ENCODE results near the gene GRAMD1B.

Gene GRAMD1B

DNA sequence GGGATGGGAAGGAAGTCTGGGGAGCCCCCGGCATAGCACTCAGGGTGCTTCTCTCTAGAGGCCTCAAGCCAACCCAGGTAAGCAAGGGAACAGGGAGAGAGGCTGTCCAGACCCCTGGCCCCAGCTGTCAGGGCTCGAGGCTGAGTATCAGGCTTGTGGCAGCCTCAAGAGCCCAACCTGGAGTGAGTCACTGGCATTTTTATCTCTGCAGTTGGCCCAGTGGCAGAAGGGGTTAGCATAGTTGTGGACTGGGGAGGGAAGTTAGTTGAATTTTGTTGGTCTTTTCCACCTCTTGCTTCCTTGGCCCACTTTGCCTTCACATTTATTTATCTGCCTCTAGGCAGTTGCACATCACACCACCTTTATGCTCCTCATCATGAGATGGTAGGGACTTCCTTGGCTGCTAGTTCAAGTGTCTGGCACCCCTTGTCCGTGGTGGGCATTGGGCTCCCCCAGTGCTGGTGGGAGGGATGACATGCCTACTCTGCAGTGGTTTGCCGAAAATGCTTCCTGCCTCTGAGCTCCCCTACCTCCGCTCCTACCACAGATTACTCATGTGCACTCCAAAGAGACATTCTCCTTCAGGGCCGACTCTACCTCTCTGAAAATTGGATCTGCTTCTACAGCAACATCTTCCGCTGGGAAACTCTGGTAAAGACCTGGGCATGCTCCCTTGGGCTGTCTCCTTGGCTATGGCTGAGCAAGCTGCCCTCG, 164.3 kb downstream of the GRAMD1B start:
- no peak for DNase-seq

DNA sequence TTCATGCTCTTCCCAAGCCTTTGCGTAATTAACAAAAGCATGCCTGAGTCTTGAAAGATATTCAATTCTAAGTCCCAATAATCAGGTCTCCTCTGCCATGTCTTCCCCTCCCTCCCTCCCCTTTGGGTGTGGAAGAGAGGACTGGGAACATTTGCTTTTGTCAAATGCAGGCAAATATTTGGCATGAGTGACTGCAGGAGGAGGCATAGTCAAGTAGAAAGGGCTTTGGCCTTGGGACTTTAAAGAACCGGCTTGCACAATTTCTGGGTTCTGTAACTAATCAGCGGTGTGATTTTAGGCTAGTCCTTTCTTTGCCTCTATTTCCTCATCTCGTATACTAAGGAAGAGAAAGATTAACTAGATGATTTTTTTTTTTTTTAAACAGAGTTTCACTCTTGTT, 164.9 kb downstream of the GRAMD1B start:
- no peak for DNase-seq

DNA sequence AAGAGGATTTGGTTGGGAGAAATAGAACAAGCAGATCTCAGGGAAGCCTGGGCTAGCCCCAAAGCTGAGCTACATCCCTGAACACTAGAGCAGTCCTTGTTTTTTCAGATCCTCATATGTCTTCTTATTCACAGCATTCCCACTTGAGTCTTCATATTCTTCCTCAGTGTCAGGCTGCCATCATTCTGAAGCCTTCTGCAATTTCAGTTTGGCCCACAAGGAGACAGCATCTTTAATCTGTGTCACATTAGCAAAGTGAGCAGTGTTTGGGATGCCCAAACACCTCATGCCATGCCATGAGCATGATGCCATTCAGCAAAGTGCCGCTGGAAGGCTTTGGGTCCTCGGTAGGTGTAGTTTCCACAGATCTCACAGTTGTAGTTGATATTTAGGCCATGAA, 167.8 kb downstream of the GRAMD1B start:
- DNase-seq, result no peak

DNA sequence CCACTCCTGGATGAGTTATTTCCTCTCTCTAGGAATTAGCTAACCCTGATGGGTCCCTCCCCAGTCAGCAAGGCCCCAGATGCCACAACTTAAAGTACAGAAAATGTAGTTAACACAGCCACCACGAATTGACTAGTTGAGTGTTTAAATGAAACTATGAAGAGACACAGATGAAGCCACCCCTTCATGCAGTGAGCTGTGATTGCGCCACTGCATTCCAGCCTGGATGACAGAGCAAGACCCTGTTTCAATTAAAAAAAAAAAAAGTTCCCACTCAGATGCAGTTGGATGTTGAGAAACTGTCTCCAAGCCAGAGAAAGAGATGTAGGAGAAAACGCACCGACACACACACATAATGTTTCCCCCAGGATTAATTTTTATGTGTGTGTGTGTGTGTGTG, 171.1 kb downstream of the GRAMD1B start:
- no peak for DNase-seq

DNA sequence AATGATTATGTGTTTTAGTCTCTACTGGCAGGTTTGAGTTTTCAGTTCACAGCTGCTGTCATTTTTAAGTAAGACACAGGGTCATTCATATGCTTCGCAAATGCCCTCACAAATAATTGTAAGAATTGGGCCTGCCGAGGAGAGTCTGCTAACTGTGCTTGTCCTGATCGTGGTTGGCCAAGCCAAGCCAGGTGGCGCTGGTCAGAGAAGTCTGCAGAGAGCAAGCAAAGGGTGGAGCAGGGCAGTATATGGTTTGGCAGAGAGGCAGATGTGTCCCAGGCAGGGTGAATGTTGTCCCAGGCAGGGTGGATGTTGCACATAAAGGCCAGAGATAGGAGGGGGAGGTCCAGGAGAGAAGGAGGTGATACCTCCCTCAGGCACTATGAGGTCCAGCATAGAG, 171.7 kb downstream of the GRAMD1B start:
- DNase-seq, result no peak

DNA sequence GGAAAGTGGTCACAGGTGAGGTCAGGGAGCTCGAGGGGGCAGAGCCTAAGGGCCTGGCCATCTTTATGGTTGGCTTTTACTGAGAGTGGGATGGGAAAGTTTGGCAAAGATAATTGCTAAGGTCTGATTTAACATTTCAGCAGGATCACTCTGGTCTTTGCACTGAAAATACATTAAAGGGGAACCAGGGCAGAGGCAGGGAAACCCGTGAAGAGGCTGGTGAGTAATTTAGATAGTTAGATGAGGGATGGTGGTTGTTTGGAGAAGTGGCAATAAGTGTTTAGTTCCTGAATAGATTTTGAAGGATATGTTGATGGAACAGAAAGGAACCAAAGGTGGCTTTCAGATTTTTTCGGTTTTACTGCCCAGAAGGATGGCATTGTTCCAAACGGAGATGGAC, 173.6 kb downstream of the GRAMD1B start:
- no peak for DNase-seq

DNA sequence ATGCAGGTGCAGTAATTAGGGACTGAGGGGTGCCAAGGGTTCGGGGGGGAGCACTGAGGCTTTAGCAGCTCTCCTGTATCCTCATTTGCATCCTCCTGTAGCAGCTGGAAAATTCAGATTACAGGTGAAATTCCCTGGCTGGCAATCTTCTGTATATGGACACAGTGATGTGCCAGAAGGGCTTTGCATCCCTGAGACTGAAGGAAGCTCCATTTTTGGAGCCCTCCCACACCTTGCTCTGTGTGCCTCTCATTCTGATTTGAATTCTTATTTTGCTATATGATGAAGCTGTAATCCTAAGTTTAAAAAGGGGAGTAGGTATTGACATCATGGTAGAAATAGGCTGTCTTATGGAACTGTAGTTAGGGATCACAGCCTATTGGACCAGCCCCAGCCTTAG, 177.7 kb downstream of the GRAMD1B start:
- no peak for DNase-seq

DNA sequence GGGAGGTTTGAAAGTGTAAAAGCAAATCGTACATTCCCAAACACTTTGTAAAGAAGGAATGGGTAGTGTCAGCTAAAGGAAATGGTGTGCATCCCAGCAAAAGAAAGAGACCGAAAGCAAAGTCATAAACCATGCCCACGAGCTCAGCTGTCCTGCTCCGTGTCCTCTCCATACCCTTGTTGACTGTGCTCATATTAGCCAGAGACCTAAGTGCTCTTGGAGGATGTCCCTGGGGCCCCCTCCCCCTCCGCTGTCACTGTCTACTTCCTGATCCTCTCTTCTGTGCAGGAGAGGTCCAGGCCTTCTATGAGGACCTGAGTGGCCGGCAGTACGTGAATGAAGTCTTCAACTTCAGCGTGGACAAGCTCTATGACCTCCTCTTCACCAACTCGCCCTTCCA, 178.3 kb downstream of the GRAMD1B start:
- no peak for DNase-seq

DNA sequence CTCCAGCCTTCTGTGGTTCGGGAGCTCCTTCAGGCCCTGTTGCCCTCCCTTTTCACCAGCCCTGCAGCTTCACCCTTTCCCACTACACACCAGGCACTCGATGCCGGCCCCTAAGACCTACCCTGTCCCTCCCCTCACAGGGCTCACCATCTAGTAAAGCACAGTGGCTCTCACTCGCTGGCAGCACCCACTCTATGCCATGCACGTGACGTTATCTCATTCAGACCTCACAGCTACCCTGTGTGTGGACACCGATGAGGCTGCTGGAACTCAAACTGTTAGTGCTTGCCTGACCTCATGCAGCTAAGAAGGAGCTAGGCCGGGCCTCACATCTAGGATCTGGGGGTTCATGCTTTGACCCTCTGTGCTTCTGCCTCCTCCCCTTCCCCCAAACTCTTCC, 178.9 kb downstream of the GRAMD1B start:
- no peak for DNase-seq

DNA sequence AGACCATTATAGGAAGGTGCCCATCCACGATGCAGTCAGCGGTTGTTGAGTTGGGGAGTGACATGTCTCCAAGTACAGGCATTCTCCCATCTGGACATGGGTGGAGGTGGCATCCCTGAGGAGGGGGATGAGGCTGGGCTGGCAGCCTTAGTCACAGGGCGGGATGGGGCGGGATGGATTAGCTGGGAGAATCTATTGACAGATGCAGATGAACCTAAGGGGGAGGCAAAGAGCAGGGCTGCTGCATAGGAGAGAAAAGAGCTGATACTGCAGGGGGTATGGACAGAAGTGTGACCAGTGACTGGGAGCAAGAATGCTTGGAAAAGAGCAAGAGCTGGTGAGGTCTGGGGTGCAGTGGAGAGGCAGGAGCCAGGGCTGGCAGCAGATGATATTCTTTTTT, 181.6 kb downstream of the GRAMD1B start:
- no peak for DNase-seq

DNA sequence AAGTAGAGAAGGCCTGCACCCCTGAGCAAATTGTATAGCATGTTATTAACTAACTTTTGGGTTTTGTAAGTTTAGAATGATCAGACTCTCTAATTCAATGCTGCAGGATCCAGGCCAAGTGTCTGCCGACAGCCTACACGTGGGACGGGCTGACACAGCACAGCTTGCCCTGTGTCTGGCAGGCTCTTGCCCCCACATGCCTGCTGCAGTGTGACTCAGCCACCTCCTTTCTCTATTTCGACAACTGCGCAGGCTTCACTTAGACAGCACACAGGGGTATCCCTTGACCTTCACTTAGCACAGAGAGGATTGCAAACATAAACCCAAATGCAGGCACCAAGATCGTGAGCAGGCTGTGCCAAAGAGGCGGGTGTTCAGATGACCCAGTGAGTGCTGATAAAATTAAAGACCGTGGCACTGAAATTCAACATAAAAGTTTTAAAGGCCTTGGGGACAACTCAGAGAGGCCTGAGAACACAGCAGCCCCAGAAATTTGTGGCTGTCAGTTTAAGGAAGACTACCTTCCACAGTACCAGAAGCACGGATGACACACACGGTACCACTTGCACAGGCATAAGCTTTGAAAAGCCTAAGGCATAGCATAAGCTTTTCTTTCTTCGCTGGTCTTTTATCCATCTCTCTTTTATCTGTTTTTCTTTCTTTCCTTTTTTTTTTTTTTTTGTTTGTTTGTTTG, 186.6 kb downstream of the GRAMD1B start:
- DNase-seq, result no peak

DNA sequence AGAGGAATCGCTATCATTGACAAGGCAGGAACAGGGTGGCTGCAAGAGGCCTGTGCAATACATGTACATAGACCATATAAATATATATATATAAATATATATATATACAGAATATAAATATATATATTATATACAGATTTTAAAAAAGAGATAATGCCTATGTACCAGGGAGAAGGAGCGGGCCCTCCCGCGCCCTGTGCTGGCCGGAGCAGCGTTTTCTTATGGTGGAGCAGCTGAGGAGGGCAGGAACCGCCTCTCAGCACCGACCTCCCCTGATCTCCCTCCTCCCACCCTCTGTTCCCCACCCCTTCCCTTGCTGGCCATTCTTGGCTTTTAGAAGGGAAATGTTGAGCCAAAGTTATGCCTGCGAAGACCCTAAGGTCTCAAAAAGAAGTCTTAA, 192.5 kb downstream of the GRAMD1B start:
- no peak for DNase-seq

DNA sequence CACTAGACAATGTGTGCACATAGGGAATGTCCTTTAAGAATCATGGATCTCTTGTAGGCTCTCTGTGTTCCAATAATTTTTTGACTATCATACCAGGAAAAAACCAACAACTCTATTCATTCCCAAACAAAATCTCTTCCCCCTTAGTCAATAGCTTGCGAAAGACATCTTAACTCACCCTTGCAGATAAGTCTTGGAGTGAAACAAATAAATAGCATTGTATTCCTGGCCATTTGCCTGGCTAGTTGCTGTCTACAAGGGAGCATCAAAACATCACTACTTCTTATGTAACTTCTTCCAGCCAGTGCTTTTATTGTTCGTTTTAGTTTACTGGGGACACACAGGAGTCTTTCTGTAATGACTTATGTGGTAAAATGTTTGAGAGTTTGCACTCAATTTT, 194.9 kb downstream of the GRAMD1B start:
- DNase-seq, result no peak

DNA sequence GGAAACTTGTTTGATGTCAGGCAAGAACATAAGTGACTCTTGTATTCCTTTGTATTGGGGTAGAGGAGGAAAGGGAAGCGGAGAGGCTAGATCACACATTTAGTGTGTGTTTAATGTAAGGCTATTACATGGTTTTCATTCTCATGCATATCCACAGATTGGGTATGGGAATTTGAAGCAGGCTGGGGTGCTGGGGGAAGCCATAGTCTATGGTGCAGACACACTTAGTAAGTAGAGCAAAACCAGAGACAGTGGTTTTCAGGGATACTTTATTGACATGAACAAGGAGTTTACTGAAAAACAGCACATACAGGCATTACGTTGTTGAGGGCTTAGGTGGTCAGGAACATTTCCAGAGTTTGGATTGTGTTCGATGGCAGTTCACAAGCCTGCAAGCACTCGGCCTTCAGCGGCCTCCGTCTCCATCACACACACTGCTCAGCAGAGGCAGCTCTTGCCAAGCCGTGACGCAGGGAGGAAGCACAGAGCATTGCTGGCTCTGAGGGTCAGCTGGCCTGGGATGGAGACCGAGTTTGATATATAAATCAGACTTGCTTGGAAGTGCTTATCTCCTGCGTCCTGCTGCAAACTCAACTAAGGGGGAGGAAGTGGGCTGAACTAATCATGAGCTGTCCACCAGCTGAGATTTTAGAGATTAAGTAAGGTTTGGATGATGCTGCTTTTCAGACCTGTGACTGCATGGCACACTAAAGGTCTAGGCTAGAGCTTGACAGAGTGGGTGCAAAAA, 199.0 kb downstream of the GRAMD1B start:
- DNase-seq, result no peak

DNA sequence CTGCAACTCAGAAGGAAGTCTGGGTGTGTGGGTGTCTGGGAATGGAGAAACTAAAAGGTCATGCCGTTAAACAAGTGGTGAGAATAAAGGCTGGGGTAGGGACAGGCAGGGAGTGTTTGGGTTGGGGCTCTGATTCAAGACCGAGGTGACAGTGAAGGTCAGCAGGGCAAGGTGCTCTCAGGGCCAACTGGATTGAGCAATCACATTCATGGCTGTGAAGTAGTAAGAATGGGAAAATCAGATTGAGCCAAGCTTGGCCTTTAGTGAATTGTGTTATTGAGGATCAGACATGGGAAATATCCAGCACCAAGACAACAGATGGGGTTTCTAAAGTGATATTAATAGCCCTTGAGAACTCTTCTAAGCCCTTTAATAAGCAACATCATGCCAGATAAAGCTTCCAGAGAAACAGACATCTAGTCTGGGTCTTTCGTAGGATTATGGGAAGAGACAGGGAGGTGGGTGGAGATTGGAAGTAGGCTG, 200.1 kb downstream of the GRAMD1B start:
- no peak for DNase-seq

DNA sequence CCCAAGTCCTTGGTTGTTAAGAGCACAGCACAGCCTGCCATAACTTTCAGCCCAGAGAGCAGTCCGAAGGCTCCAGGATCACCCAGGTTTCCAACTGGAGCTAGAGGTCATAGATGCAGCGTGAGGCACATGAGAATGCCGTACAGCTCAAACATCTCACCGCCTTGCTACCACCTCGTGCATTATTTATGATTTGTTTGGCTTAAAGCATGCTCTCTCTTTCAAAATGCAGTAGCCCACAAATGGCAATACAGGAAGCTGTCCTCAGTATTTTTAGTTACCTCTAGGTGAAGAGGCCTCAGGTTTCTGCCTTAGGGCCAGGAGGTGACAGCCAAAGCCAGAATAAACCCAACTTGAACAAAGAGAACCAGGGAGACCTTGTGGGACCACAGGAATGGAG, 210.0 kb downstream of the GRAMD1B start:
- DNase-seq, result no peak

DNA sequence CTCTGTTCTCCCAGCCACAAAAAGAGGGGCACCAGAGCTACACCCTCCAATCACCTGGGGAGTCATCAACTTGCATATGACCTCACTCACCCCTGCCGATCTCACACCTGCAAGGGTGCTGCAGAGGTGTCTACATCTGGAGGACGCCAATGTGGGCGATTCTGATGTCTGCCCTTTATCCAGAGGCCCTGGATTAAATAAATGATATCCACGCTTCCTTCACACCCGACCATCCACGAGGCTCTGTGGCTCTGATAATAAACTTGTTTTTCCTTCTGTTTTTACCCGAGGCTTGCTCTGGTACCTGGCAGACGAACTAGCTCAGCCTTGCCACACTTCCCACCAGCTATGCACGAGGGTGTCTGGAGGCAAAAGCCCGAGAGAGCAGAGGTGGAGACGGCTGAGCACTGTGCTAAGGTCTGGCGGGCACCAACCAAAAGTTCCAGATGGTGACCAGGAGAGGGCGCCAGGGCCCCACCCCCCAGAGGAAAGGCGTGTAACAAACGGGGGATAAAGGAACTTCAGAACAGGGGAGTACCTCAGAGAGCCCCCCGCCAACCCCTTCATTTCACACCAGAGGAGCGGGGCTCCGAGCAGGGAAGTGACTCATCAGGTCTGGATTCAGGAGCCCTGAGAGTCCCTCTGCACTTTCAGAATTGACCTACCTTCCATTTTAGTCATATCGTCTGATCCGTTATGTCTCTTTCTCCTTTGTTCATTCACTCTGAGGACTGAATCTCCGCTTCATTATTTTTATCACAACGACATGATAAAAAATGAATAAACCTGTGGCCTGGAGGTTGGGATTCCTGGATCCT, 210.8 kb downstream of the GRAMD1B start:
- DNase-seq, result peak; percentile 4 to 70 (median 47)

DNA sequence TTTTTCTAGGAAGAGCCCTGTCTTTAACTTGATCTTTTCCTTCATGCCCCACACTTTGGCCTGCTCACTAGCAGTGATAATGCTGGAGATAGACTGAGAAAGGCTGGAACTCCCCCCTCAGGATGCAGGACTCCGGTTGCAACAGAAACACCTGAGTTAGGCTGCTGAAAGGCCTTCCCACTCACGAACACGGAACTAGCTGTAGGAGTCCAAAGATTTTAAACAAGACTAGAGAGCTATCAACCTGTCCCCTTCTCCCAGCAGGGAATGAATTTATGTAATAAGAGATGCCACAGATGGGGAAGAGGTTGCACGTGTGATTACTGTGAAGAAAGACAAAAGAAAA, 211.4 kb downstream of the GRAMD1B start:
- DNase-seq, result no peak

DNA sequence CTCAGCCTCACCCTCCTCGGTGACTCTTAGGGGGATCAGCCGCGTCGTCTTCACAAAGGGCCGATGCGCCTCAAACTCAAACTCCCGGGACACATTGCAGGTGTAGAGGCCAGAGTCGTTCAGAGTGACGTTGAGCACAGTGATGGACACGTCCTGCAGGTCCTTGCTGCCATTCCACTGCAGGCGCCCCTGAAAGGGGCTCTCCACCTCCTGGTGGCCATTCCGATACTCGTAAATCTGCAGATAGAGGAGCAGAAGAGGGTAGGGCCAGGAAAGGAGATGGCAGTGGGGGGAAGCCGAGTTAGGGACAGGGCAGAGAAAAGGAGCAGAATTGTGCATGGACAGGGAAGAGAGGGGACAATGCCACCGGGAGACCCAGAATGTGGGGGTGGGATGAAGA, 212.4 kb downstream of the GRAMD1B start:
- no peak for DNase-seq

DNA sequence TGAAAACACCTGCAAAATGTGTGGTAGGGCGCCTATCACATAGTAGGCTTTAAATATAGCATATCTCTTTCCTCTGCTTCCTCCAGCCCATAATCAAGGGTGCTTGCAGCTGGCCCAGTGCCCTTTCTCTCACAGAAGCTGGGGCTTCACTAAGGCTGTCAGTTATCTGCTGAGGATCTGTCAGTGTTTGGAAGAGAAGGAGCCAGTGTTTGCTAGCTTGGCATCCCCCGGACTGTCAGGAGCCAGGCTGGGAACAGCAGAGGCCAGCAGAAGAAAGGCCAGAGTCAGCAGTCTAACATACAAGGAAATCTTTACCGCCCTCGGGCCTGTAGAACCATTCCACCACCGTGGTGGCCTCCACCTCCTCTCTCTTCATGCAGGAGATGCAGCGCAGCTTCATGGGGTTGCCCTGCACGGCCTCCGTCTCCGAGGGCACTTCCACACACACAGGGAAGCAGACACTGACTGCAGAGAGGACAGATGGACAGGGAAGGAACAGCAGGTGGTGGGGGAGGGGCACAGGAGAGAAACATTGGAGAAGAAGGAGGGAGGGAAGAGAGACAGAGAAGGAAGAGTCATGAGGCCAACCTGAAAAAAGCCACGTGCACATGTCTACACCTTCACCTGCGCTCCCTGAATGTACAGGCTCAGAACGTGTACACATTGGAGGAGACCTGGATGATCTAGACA, 215.4 kb downstream of the GRAMD1B start:
- DNase-seq, result no peak

DNA sequence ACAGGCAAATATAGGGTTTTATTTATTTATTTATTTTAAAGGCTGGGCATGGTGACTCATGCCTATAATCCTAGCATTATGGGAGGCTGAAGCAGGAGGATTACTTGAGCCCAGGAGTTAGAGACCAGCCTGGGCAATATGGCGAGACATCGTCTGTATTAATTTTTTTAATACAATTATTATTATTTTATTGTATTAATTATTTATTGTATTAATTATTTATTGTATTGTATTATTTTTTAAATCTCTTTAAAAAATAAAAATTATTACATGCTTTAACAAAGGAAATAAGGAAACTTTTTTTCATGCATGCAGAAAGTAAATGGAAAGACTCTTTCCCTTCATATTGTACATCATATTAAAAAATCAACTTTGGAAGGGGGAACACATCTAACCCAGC, 220.8 kb downstream of the GRAMD1B start:
- no peak for DNase-seq

DNA sequence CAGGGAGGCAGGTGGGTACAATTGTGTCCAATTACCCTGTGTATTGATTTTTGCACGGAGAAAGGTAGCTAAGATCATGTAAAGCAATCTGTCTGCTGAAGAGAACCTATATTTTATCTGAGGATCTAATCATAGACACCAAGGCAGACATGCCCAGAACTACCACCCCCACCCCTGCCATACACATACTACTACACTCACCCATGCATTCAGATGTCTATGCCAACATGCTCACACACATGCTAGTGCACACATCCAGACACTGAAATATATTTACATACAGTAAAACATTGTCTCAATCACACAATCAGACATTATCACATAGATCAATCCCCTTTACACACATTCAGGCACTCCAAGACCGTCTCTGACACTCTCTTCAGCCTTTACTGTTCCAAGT, 222.5 kb downstream of the GRAMD1B start:
- no peak for DNase-seq

DNA sequence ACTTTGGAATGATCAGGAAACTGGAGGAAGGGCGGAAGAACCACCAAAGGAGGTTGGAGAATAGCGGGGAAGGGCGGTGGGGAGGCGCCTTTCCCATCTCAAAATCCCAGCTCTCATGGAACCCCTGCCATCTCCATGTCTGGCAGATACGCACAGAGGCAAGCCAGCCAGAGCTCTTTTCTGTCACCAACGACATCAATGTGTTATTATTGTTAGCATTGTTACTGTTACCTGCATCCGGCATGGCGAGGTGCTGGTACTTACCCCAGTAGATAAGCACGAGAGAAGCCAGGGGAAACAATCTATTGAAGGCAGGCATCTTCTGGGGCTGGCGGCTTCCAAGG, 223.4 kb downstream of the GRAMD1B start:
- peak in 1 of 6 experiments; percentile 22 for DNase-seq

Measured in stimulated activated naive CD4-positive, alpha-beta T cell (primary cell).